KG1 (cell line): ENCODE results near the gene KLF16.

Experiments
- DNase-seq: peaks from one replicate; lab custom pipeline; 2025; lab: John Stamatoyannopoulos, UW

Gene KLF16

GRCh38 chr19:1854542-1855039 lies 8.8 kb downstream of the KLF16 start:
- DNase-seq: no peak

GRCh38 chr19:1854039-1854541 lies 9.3 kb downstream of the KLF16 start:
- DNase-seq: no peak

GRCh38 chr19:1853295-1854038 lies 9.9 kb downstream of the KLF16 start:
- DNase-seq: peak; percentile 56

- no peak for DNase-seq
Observed at GRCh38 chr19:1852581-1853128, 10.7 kb downstream of the KLF16 start.

GRCh38 chr19:1851654-1852580 lies 11.5 kb downstream of the KLF16 start:
- no peak for DNase-seq

- no peak for DNase-seq
Observed at GRCh38 chr19:1850809-1851653, 12.3 kb downstream of the KLF16 start.

- no peak for DNase-seq
Observed at GRCh38 chr19:1849886-1850398, 13.4 kb downstream of the KLF16 start.

- no peak for DNase-seq
Observed at GRCh38 chr19:1849132-1849474, 14.3 kb downstream of the KLF16 start.

GRCh38 chr19:1848399-1849131 lies 14.8 kb downstream of the KLF16 start, which contains the start of gene REXO1:
TSS of gene REXO1 (minus strand) at chr19:1848483. CDS start at chr19:1848358, 125 bp downstream.
- DNase-seq: peak; percentile 94

GRCh38 chr19:1847684-1848398 lies 15.5 kb downstream of the KLF16 start:
- no peak for DNase-seq

- DNase-seq: no peak
Observed at GRCh38 chr19:1847348-1847683, 16.1 kb downstream of the KLF16 start.

GRCh38 chr19:1846517-1847204 lies 16.7 kb downstream of the KLF16 start:
- no peak for DNase-seq

- no peak for DNase-seq
Observed at GRCh38 chr19:1845642-1846041, 17.7 kb downstream of the KLF16 start.

GRCh38 chr19:1845125-1845515 lies 18.3 kb downstream of the KLF16 start:
- DNase-seq: no peak

GRCh38 chr19:1844513-1845124 lies 18.8 kb downstream of the KLF16 start:
- no peak for DNase-seq

- DNase-seq: no peak
Observed at GRCh38 chr19:1843646-1844394, 19.6 kb downstream of the KLF16 start.

- no peak for DNase-seq
Observed at GRCh38 chr19:1843116-1843515, 20.3 kb downstream of the KLF16 start.

GRCh38 chr19:1841209-1841924 lies 22.0 kb downstream of the KLF16 start:
- DNase-seq: no peak
